PC-3 (cell line): Measurements from ENCODE around the gene CNTNAP5.

Experiments used
- CTCF ChIP-seq: fragments of 300-600 bp; sonication (generic); conservative IDR thresholded peaks from 2 replicates; pipeline ENCODE4 v1.5.1; 2017; ENCODE audit warnings: antibody characterized with exemption, low read depth, mild to moderate bottlenecking, low read length
- EZH2 ChIP-seq: fragments of 300-600 bp; sonication (generic); IDR thresholded peaks from one replicate; pipeline ENCODE4 v1.6.1; 2017; ENCODE audit warnings: antibody characterized with exemption, mild to moderate bottlenecking, low read length; ENCODE audit not compliant: unreplicated experiment
- EZH2phosphoT487 ChIP-seq: fragments of 300-600 bp; sonication (generic); IDR thresholded peaks from 2 replicates; pipeline ENCODE4 v1.6.1; 2018; ENCODE audit warnings: mild to moderate bottlenecking, antibody characterized with exemption, low read length, borderline replicate concordance

- TF ChIP-seq CTCF (no peak), EZH2 (no peak), EZH2phosphoT487 (no peak)
These were observed 876 bp downstream of the CNTNAP5 start for GRCh38 chr2:124025891-124026434.
